ENCODE results near the gene NTMT1.
A peak's percentile ranks its signal among the peaks of the same experiment; 100 is the strongest.

Gene NTMT1

GRCh38 chr9:129596541-129597331, 29.2 kb upstream of the NTMT1 start:
- peak overlapping the region in 20 of 21 experiments; percentile 41 to 90 (median 78) for H3K27ac ChIP-seq
- peak overlapping the region; percentile 17 to 38 (median 31) for H3K4me3 ChIP-seq

- peak overlapping the region; percentile 17 to 38 (median 31) for H3K4me3 ChIP-seq
- H3K27ac ChIP-seq = peak overlapping the region in 20 of 21 experiments; percentile 41 to 90 (median 78)
Measured at GRCh38 chr9:129597355-129598088, 28.4 kb upstream of the NTMT1 start.

GRCh38 chr9:129598089-129598596, 27.8 kb upstream of the NTMT1 start:
- peak overlapping the region in 16 of 21 experiments; percentile 68 to 90 (median 80) for H3K27ac ChIP-seq
- H3K4me3 ChIP-seq = peak overlapping the region in 4 of 7 experiments; percentile 17 to 37 (median 32)

- Histone ChIP-seq H3K27ac (no peak overlapping the region), H3K4me3 (no peak overlapping the region)
Measured at GRCh38 chr9:129601082-129601674, 24.8 kb upstream of the NTMT1 start.

GRCh38 chr9:129602598-129603415, 23.2 kb upstream of the NTMT1 start:
- no peak overlapping the region for H3K4me3 ChIP-seq
- no peak overlapping the region for H3K27ac ChIP-seq

- H3K27ac ChIP-seq = peak overlapping the region in 1 of 21 experiments; percentile 11
Measured at GRCh38 chr9:129604056-129604765, 21.8 kb upstream of the NTMT1 start.

GRCh38 chr9:129604766-129605163, 21.2 kb upstream of the NTMT1 start:
- Histone ChIP-seq H3K27ac (no peak overlapping the region), H3K4me3 (no peak overlapping the region)

More at GRCh38 chr9:129604056-129604765, 21.8 kb upstream of the NTMT1 start:
- H3K4me3 ChIP-seq = no peak overlapping the region

GRCh38 chr9:129606161-129607026, 19.6 kb upstream of the NTMT1 start:
- H3K27ac ChIP-seq = peak overlapping the region in 13 of 21 experiments; percentile 18 to 97 (median 70)
- H3K4me3 ChIP-seq = no peak overlapping the region

- peak overlapping the region in 16 of 21 experiments; percentile 18 to 97 (median 69) for H3K27ac ChIP-seq
- H3K4me3 ChIP-seq = no peak overlapping the region
Measured at GRCh38 chr9:129607027-129607387, 19.0 kb upstream of the NTMT1 start.

GRCh38 chr9:129608561-129609481, 17.1 kb upstream of the NTMT1 start:
- Histone ChIP-seq H3K4me3 (no peak overlapping the region), H3K27ac (peak overlapping the region in 19 of 21 experiments; percentile 0 to 97 (median 89))

- peak overlapping the region; percentile 72 to 97 (median 90) for H3K27ac ChIP-seq
- H3K4me3 ChIP-seq = peak overlapping the region; percentile 48 to 73 (median 54)
Measured at GRCh38 chr9:129609486-129610212, 16.3 kb upstream of the NTMT1 start.

GRCh38 chr9:129610213-129610472, 15.8 kb upstream of the NTMT1 start:
- peak overlapping the region; percentile 72 to 97 (median 90) for H3K27ac ChIP-seq
- H3K4me3 ChIP-seq = peak overlapping the region; percentile 48 to 73 (median 54)

- peak overlapping the region; percentile 48 to 73 (median 54) for H3K4me3 ChIP-seq
- peak overlapping the region; percentile 72 to 97 (median 90) for H3K27ac ChIP-seq
Measured at GRCh38 chr9:129610473-129611306, 15.3 kb upstream of the NTMT1 start.

GRCh38 chr9:129611307-129611800, 14.6 kb upstream of the NTMT1 start:
- Histone ChIP-seq H3K27ac (peak overlapping the region in 11 of 21 experiments; percentile 31 to 96 (median 90)), H3K4me3 (peak overlapping the region in 4 of 7 experiments; percentile 48 to 73 (median 55))

GRCh38 chr9:129612123-129612522, 13.8 kb upstream of the NTMT1 start:
- no peak overlapping the region for H3K4me3 ChIP-seq
- no peak overlapping the region for H3K27ac ChIP-seq

Data from skin epidermis (tissue), 12 donors.